OCI-LY1 (cell line): Measurements from ENCODE around the gene MFSD12.

Experiments used
- H2AFZ ChIP-seq: fragments of 200-600 bp; sonication (generic), shearing (Covaris generic); 2 replicates; pipeline ENCODE4 v1.6.0; 2014; ENCODE audit warnings: antibody characterized with exemption, mild to moderate bottlenecking, low read length
- H3F3A ChIP-seq: fragments of 200-600 bp; sonication (generic), shearing (Covaris generic); 2 replicates; pipeline ENCODE4 v1.6.0; 2014; ENCODE audit warnings: mild to moderate bottlenecking, antibody characterized with exemption, low read length, moderate library complexity; ENCODE audit not compliant: insufficient read depth
- H3K27ac ChIP-seq: fragments of 200-600 bp; sonication (generic); 2 replicates; pipeline ENCODE4 v1.5.1; 2014; ENCODE audit warnings: low read length, mixed run types, mild to moderate bottlenecking, low read depth; ENCODE audit not compliant: poor library complexity, severe bottlenecking
- H3K27me3 ChIP-seq: fragments of 200-600 bp; sonication (generic); 2 replicates; pipeline ENCODE4 v1.6.0; 2014; ENCODE audit warnings: antibody characterized with exemption, mild to moderate bottlenecking, low read length, moderate library complexity; ENCODE audit not compliant: insufficient read depth
- H3K36me3 ChIP-seq: fragments of 200-600 bp; sonication (generic); 2 replicates; pipeline ENCODE4 v1.6.1; 2014; ENCODE audit warnings: mild to moderate bottlenecking, antibody characterized with exemption, low read length, moderate library complexity, mixed read lengths; ENCODE audit not compliant: insufficient read depth
- H3K4me1 ChIP-seq: fragments of 200-600 bp; sonication (generic); 2 replicates; pipeline ENCODE4 v1.5.1; 2014; ENCODE audit warnings: mild to moderate bottlenecking, low read length, moderate library complexity; ENCODE audit not compliant: insufficient read depth, severe bottlenecking
- H3K4me2 ChIP-seq: fragments of 200-600 bp; sonication (generic), shearing (Covaris generic); 2 replicates; pipeline ENCODE4 v1.6.1; 2014; ENCODE audit warnings: low read length
- H3K4me3 ChIP-seq: fragments of 200-600 bp; sonication (generic); 2 replicates; pipeline ENCODE4 v1.5.1; 2014; ENCODE audit warnings: low read length, low read depth, mild to moderate bottlenecking, mixed read lengths; ENCODE audit not compliant: poor library complexity, severe bottlenecking
- H3K79me2 ChIP-seq: fragments of 200-600 bp; shearing (Covaris generic); 2 replicates; pipeline ENCODE4 v1.6.1; 2016; ENCODE audit warnings: mixed run types, low read length, mixed read lengths; ENCODE audit not compliant: insufficient read depth
- H3K9ac ChIP-seq: fragments of 200-600 bp; sonication (generic), shearing (Covaris generic); 2 replicates; pipeline ENCODE4 v1.6.1; 2014; ENCODE audit warnings: mild to moderate bottlenecking, low read length, mixed read lengths
- H3K9me2 ChIP-seq: fragments of 200-600 bp; sonication (generic), shearing (Covaris generic); 2 replicates; pipeline ENCODE4 v1.6.1; 2014; ENCODE audit warnings: low read depth, mild to moderate bottlenecking, low read length, mixed read lengths
- H3K9me3 ChIP-seq: fragments of 200-600 bp; shearing (Covaris generic); 2 replicates; pipeline ENCODE4 v1.6.1; 2014; ENCODE audit warnings: low read length, mixed read lengths
- H4K20me1 ChIP-seq: fragments of 200-600 bp; sonication (generic), shearing (Covaris generic); 2 replicates; pipeline ENCODE4 v1.6.0; 2016; ENCODE audit warnings: mild to moderate bottlenecking, low read length; ENCODE audit not compliant: insufficient read depth
- EZH2 ChIP-seq: fragments of 200-600 bp; sonication (generic), shearing (Covaris generic); IDR thresholded peaks from 2 replicates; pipeline ENCODE4 v1.8.0; 2017; ENCODE audit warnings: borderline replicate concordance, mixed run types, mild to moderate bottlenecking, antibody characterized with exemption, low read length, moderate library complexity, mixed read lengths
- TF ChIP-seq, protein P1 (sequence below): fragments of 200-600 bp; sonication (generic), shearing (Covaris generic); IDR thresholded peaks from 2 replicates; pipeline ENCODE4 v1.5.1; 2017; ENCODE audit warnings: mild to moderate bottlenecking, antibody characterized with exemption, low read length, moderate library complexity, mixed read lengths

Gene MFSD12

DNA sequence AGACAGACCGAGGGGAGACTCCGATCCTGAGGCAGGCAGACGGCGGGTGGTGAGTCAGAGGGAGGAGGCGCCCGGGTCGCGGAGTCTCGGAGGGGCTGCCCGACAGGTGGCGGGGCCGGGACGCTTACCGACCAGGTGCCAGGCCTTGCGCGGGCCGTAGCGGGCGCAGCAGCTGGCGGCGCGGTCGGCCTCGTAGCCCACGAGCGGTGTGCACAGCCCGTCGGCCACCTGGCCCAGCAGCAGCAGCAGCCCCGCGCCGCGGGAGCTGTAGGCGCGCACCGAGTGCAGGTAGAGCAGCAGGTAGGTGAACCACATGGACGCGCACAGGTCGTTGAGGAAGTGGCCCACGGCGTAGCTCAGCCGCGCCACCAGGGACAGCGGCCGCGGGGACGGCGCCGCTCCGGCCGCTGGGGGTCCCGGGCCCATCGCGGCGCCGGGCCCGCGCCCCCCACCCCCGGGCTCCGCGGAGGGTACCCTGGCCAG lies 367 bp downstream of the MFSD12 start:
- Histone ChIP-seq H3K27me3 (no peaks in the 10 kb centered on the region), H3F3A (no peaks in the 10 kb centered on the region), H3K4me3 (peak overlapping the region; percentile 76), H4K20me1 (no peaks in the 10 kb centered on the region), H3K79me2 (no peaks in the 10 kb centered on the region), H2AFZ (no peak overlapping the region), H3K36me3 (no peaks in the 10 kb centered on the region), H3K27ac (no peak overlapping the region), H3K4me1 (peaks cover 43% of the 10 kb centered on the region), H3K9me3 (no peaks in the 10 kb centered on the region), H3K9me2 (no peaks in the 10 kb centered on the region), H3K4me2 (peak overlapping the region; percentile 96), H3K9ac (peak overlapping the region; percentile 55; the same call in 1 of the 2 replicates)
- no peak for TF ChIP-seq EZH2
- TF ChIP-seq, protein P1, sequence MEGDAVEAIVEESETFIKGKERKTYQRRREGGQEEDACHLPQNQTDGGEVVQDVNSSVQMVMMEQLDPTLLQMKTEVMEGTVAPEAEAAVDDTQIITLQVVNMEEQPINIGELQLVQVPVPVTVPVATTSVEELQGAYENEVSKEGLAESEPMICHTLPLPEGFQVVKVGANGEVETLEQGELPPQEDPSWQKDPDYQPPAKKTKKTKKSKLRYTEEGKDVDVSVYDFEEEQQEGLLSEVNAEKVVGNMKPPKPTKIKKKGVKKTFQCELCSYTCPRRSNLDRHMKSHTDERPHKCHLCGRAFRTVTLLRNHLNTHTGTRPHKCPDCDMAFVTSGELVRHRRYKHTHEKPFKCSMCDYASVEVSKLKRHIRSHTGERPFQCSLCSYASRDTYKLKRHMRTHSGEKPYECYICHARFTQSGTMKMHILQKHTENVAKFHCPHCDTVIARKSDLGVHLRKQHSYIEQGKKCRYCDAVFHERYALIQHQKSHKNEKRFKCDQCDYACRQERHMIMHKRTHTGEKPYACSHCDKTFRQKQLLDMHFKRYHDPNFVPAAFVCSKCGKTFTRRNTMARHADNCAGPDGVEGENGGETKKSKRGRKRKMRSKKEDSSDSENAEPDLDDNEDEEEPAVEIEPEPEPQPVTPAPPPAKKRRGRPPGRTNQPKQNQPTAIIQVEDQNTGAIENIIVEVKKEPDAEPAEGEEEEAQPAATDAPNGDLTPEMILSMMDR, result peak; percentile 17; the same call in 1 of the 2 replicates

DNA sequence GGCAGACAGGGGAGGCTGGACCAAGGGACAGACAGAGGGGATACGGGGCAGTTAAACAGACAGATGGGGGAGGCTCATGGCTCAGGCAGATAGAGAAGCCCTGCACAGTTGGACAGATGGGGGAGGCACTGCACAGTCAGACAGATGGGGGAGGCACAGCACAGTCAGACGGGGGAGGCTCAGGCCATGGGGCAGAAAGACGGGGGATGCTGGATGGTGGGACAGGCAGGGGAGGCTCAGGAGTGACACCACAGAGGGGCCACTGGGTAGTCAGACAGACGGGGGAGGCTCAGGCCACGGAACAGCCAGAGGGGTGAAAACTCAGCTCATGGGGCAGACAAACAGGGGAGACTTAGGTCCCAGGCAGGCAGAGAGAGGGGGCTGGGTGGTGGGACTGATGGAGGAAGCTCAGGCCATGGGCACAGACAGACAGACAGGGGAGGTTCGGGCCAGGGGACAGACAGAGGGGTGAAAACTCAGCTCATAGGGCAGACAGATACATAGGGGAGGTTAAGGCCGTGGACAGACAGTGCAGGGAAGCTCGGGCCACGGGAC lies 886 bp downstream of the MFSD12 start:
- Histone ChIP-seq H3K4me3 (peak overlapping the region; percentile 76), H3K27ac (no peak overlapping the region), H2AFZ (no peak overlapping the region), H3K9ac (peak overlapping the region; percentile 55; the same call in 1 of the 2 replicates), H3K27me3 (no peaks in the 10 kb centered on the region), H3K36me3 (no peaks in the 10 kb centered on the region), H3F3A (no peaks in the 10 kb centered on the region), H3K4me1 (peaks cover 43% of the 10 kb centered on the region), H3K9me3 (no peaks in the 10 kb centered on the region), H4K20me1 (no peaks in the 10 kb centered on the region), H3K4me2 (peak overlapping the region; percentile 96), H3K79me2 (no peaks in the 10 kb centered on the region), H3K9me2 (no peaks in the 10 kb centered on the region)
- TF ChIP-seq, protein P1, result no peak
- no peak for TF ChIP-seq EZH2

DNA sequence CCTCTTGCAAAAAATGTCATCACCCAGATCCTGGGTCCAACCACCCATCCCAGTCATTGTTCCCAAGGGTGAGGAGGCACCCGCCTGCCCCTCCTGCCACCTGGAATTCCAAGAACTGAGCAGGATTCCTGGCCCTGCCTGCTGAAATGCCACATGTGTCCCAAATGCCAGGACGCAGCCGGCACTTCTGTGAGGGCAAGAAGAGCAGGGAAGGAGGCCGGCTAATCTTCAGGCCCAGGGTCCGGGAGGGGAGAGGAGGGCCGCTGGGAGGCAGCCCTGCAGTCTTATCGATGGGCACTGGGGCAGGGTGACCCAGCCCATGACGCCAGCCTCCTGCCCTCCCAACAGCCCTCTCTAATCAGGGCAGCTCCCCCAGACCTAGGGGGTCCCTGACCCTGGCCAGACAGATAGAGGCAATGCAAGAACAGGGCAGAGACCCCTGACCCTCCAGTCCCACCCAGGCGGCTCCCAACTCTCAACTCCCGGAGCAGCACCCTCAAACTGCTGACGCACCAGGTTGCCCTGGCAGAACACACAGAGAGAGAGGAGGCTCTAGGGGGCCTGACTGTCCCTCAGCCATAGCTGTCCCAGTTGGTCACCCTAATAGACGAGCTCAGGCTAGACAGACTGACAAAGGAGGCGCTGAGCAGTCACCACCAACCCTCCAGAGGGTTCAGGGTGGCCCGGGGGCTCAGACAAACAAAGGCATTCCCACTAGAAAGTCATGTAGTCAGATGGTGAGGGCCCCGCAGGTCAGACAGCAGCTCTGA lies 1.5 kb downstream of the MFSD12 start:
- Histone ChIP-seq H3K79me2 (no peaks in the 10 kb centered on the region), H3K27ac (no peak overlapping the region)

More for the DNA sequence above, 1.5 kb downstream of the MFSD12 start:
- Histone ChIP-seq H3K9ac (no peak overlapping the region; the same call in 1 of the 2 replicates), H3K4me2 (peak overlapping the region; percentile 96), H3F3A (no peaks in the 10 kb centered on the region), H2AFZ (no peak overlapping the region), H3K27me3 (no peaks in the 10 kb centered on the region), H3K4me1 (peaks cover 43% of the 10 kb centered on the region), H3K36me3 (peaks cover 6% of the 10 kb centered on the region; the same call in 1 of the 2 replicates), H3K9me3 (no peaks in the 10 kb centered on the region), H3K4me3 (peak overlapping the region; percentile 76), H3K9me2 (no peaks in the 10 kb centered on the region), H4K20me1 (no peaks in the 10 kb centered on the region)
- TF ChIP-seq, protein P1, result no peak
- no peak for TF ChIP-seq EZH2
